OCI-LY3 (cell line): ENCODE data around the gene HPGDS.

Experiments
- EZH2phosphoT487 ChIP-seq: fragments of 200-600 bp; shearing (Covaris generic); IDR thresholded peaks from 2 replicates; pipeline ENCODE4 v1.6.1; 2018; ENCODE audit warnings: antibody characterized with exemption, mixed run types, low read depth
- TF ChIP-seq, protein P1 (sequence below): fragments of 200-600, 300-600 bp; sonication (generic); IDR thresholded peaks from 2 replicates; pipeline ENCODE4 v1.5.1; 2014; ENCODE audit warnings: antibody characterized with exemption, low read length, low read depth

- TF ChIP-seq, protein P1, sequence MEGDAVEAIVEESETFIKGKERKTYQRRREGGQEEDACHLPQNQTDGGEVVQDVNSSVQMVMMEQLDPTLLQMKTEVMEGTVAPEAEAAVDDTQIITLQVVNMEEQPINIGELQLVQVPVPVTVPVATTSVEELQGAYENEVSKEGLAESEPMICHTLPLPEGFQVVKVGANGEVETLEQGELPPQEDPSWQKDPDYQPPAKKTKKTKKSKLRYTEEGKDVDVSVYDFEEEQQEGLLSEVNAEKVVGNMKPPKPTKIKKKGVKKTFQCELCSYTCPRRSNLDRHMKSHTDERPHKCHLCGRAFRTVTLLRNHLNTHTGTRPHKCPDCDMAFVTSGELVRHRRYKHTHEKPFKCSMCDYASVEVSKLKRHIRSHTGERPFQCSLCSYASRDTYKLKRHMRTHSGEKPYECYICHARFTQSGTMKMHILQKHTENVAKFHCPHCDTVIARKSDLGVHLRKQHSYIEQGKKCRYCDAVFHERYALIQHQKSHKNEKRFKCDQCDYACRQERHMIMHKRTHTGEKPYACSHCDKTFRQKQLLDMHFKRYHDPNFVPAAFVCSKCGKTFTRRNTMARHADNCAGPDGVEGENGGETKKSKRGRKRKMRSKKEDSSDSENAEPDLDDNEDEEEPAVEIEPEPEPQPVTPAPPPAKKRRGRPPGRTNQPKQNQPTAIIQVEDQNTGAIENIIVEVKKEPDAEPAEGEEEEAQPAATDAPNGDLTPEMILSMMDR = no peak
- TF ChIP-seq EZH2phosphoT487 = no peak
These were observed 57.7 kb downstream of the HPGDS start for GRCh38 chr4:94284889-94285288.
